Panc1 (cell line): Measurements from ENCODE around the gene EVL.

ENCODE experiments used
- CTCF ChIP-seq: fragments of 450-650 bp; IDR thresholded peaks from 2 replicates; pipeline ENCODE4 v1.5.1; 2017; ENCODE audit warnings: mild to moderate bottlenecking
- POLR2AphosphoS5 ChIP-seq: IDR thresholded peaks from 2 replicates; pipeline ENCODE4 v1.6.1; 2012; ENCODE audit warnings: mild to moderate bottlenecking, low read depth, low read length, moderate library complexity
- REST ChIP-seq, 2 experiments: IDR thresholded peaks; 2 replicates each; pipeline ENCODE4 v1.6.1; 2011 to 2012; ENCODE audit warnings: low read depth in 2 of 2, control low read depth in 1 of 2, low read length in 1 of 2, mild to moderate bottlenecking in 1 of 2, moderate library complexity in 1 of 2; ENCODE audit not compliant: insufficient read depth in 1 of 2
- SIN3A ChIP-seq: IDR thresholded peaks from 2 replicates; pipeline ENCODE4 v1.6.1; 2012; ENCODE audit warnings: low read depth, mild to moderate bottlenecking, low read length, moderate library complexity, borderline replicate concordance; ENCODE audit not compliant: insufficient read depth

- no peak for TF ChIP-seq CTCF
- no peak for TF ChIP-seq SIN3A
- no peak for TF ChIP-seq POLR2AphosphoS5
- TF ChIP-seq REST (IDR thresholded peaks at IDR 0.05; ENCODE audit: insufficient read depth in 1 of 2, low read depth in 2 of 2, low read length in 1 of 2): no peak
Observed at GRCh38 chr14:100160534-100160916, 95.3 kb downstream of the EVL start.
